Gastroesophageal sphincter (tissue), 3 donors: ENCODE results near the gene C20orf144.

Experiments
- CTCF ChIP-seq, 4 experiments: fragments of 200-600 bp in 2 of 4; fragments of 450-650 bp in 2 of 4; sonication (generic) in 1 of 4; IDR thresholded peaks; one replicate each; pipeline ENCODE4 v1.5.1; 2017 to 2019; ENCODE audit warnings: antibody characterized with exemption in 4 of 4, mild to moderate bottlenecking in 2 of 4, moderate library complexity in 2 of 4
- EP300 ChIP-seq: sonication (generic); formaldehyde crosslinking; IDR thresholded peaks from one replicate; pipeline ENCODE4 v1.6.1; 2017; ENCODE audit warnings: antibody characterized with exemption, mild to moderate bottlenecking
- POLR2A ChIP-seq, 2 donors: fragments of 450-650 bp; IDR thresholded peaks; one replicate each; pipeline ENCODE4 v1.6.1; 2017; ENCODE audit warnings: antibody characterized with exemption in 2 of 2, mild to moderate bottlenecking in 2 of 2, moderate library complexity in 1 of 2
- POLR2AphosphoS5 ChIP-seq: sonication (generic); formaldehyde crosslinking; IDR thresholded peaks from one replicate; pipeline ENCODE4 v1.6.1; 2017; ENCODE audit warnings: antibody characterized with exemption

DNA sequence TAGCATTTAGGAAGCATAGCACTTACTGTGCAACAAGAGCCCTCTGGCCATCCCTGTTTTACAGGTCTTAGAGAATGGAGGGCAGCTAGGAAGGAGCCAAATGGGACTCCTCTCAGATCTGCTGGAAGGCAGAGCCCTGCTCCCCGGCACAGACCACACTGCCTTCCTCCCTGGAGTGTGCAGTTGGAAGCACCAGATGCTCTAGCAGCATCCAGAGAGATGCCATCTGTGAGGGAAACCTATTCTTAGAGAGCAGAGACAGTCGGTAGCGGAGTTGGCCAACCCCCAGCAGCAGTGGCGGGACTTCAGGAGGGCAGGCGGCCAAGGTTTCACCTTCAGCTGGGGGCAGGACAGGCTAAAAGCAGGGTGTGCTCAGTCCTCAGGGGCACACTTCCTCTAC is 40.7 kb downstream of the C20orf144 start:
- TF ChIP-seq CTCF (IDR thresholded peaks at IDR 0.05) (no peak), POLR2A (IDR thresholded peaks at IDR 0.05) (no peak), POLR2AphosphoS5 (no peak), EP300 (no peak)
